Right renal cortex interstitium (tissue), 3 donors: ENCODE results near the gene CBX6. TPM values are rescaled to one million over a fixed set of nuclear protein-coding genes. Genes with fewer than 3 reads are reported as not detected.
"Not testable (repeated sequence)": the region's sequence is repeated elsewhere in the genome, so short reads cannot be mapped to it uniquely, and the experiment has no call there.

Experiments
- DNase-seq, 3 donors: peaks; one replicate each; pipeline ENCODE4 v3.0.0-alpha.2; 2013; ENCODE audit warnings: low read depth in 3 of 3, low spot score in 2 of 3
- polyA plus RNA-seq, 3 donors: library from polyadenylated mRNA; unstranded; fragments of 120-200 nt; gene quantifications; one replicate each; pipeline ENCODE4 v1.2.1, GENCODE V29; 2013; ENCODE audit not compliant: insufficient read length in 3 of 3

CBX6 gene
- polyA plus RNA-seq, 3 donors, result 32.4 to 37.5 (median 33.3) TPM

GRCh38 chr22:38861927-38862326 is 10.1 kb downstream of the CBX6 start:
- no peak for DNase-seq

- DNase-seq, result no peak
Measured at GRCh38 chr22:38861170-38861876, 10.7 kb downstream of the CBX6 start.

- no peak for DNase-seq
Measured at GRCh38 chr22:38860283-38861169, 11.5 kb downstream of the CBX6 start.

GRCh38 chr22:38859581-38860282 is 12.3 kb downstream of the CBX6 start:
- no peak for DNase-seq

- DNase-seq, result no peak
Measured at GRCh38 chr22:38858492-38858891, 13.5 kb downstream of the CBX6 start.

GRCh38 chr22:38854476-38854875 is 17.5 kb downstream of the CBX6 start:
- not testable (repeated sequence) for DNase-seq

GRCh38 chr22:38853883-38854282 is 18.1 kb downstream of the CBX6 start:
- not testable (repeated sequence) for DNase-seq

GRCh38 chr22:38853196-38853651 is 18.8 kb downstream of the CBX6 start:
- DNase-seq, result no peak

GRCh38 chr22:38852522-38852921 is 19.5 kb downstream of the CBX6 start:
- DNase-seq, result no peak

- no peak for DNase-seq
Measured at GRCh38 chr22:38850941-38851849, 20.8 kb downstream of the CBX6 start.

- no peak for DNase-seq
Measured at GRCh38 chr22:38850399-38850798, 21.6 kb downstream of the CBX6 start.

GRCh38 chr22:38849811-38850210 is 22.2 kb downstream of the CBX6 start:
- DNase-seq, result no peak

- no peak for DNase-seq
Measured at GRCh38 chr22:38846412-38846811, 25.6 kb downstream of the CBX6 start.

GRCh38 chr22:38845004-38845740 is 26.8 kb downstream of the CBX6 start:
- DNase-seq, result no peak

- DNase-seq, result no peak
Measured at GRCh38 chr22:38844315-38845003, 27.6 kb downstream of the CBX6 start.

- DNase-seq, result no peak
Measured at GRCh38 chr22:38843657-38844314, 28.2 kb downstream of the CBX6 start, which contains the start of gene NPTXR. NPTXR (minus strand) TSS chr22:38844028.

- DNase-seq, result peak; percentile 40 to 61 (median 57)
Measured at GRCh38 chr22:38843201-38843656, 28.8 kb downstream of the CBX6 start.
